Spleen (tissue), 11 donors: ENCODE results near the gene FNDC5. TPM values are rescaled to one million over a fixed set of nuclear protein-coding genes. Genes with fewer than 3 reads are reported as not detected.

ENCODE experiments used
- DNase-seq: peaks from one replicate; pipeline ENCODE4 v3.0.0-alpha.2; 2020
- H3K27ac ChIP-seq, 8 donors: fragments of 200-600 bp; sonication (generic) in 7 of 8; 1 replicate in 4 of 8; 2 replicates in 4 of 8; pipeline versions ENCODE4 v1.5.0 to v1.8.0; 2016 to 2021; ENCODE audit warnings: inconsistent platforms in 4 of 8, mild to moderate bottlenecking in 4 of 8, moderate library complexity in 1 of 8
- H3K27me3 ChIP-seq, 7 donors: fragments of 200-600 bp; sonication (generic) in 6 of 7; replicated peaks in 1 of 7; 1 replicate in 4 of 7; 2 replicates in 3 of 7; pipeline versions ENCODE4 v1.5.0 to v1.8.0; 2016 to 2021; ENCODE audit warnings: inconsistent platforms in 3 of 7, mild to moderate bottlenecking in 1 of 7
- H3K36me3 ChIP-seq, 6 donors: fragments of 200-600 bp; sonication (generic) in 5 of 6; 1 replicate in 4 of 6; 2 replicates in 2 of 6; pipeline versions ENCODE4 v1.5.0 to v1.8.0; 2016 to 2021; ENCODE audit warnings: inconsistent platforms in 2 of 6
- H3K4me1 ChIP-seq, 6 donors: fragments of 200-600 bp; sonication (generic) in 5 of 6; 1 replicate in 3 of 6; 2 replicates in 3 of 6; pipeline versions ENCODE4 v1.5.0 to v1.8.0; 2016 to 2021; ENCODE audit warnings: inconsistent platforms in 3 of 6
- H3K4me3 ChIP-seq, 8 donors: fragments of 200-600 bp; sonication (generic) in 7 of 8; 1 replicate in 4 of 8; 2 replicates in 4 of 8; pipeline versions ENCODE4 v1.5.0 to v1.8.0; 2016 to 2021; ENCODE audit warnings: inconsistent platforms in 4 of 8, mild to moderate bottlenecking in 4 of 8, moderate library complexity in 2 of 8
- H3K9me3 ChIP-seq, 8 donors: fragments of 200-600 bp; sonication (generic) in 7 of 8; 1 replicate in 4 of 8; 2 replicates in 4 of 8; pipeline versions ENCODE4 v1.5.0 to v1.8.0; 2016 to 2021; ENCODE audit warnings: inconsistent platforms in 4 of 8
- CTCF ChIP-seq, 11 experiments: fragments of 200-600 bp in 7 of 11; fragments of 450-650 bp in 4 of 11; sonication (generic) in 4 of 11; IDR thresholded peaks in 8 of 11; conservative IDR thresholded peaks in 3 of 11; 1 replicate in 7 of 11; 2 replicates in 4 of 11; pipeline versions ENCODE4 v1.4.0 to v1.8.0; 2016 to 2021; ENCODE audit warnings: antibody characterized with exemption in 11 of 11, inconsistent platforms in 4 of 11, mild to moderate bottlenecking in 1 of 11
- POLR2A ChIP-seq, 3 donors: fragments of 450-650 bp; IDR thresholded peaks; one replicate each; pipeline ENCODE4 v1.5.1; 2017; ENCODE audit warnings: antibody characterized with exemption in 3 of 3, mild to moderate bottlenecking in 1 of 3
- POLR2AphosphoS5 ChIP-seq, 3 donors: sonication (generic); formaldehyde crosslinking; IDR thresholded peaks; one replicate each; pipeline ENCODE4 v1.5.1; 2017; ENCODE audit warnings: antibody characterized with exemption in 3 of 3
- WGBS, 5 donors: extraction: QIAGEN DNeasy Blood & Tissue Kit in 3 of 5; methylation state at CpG; one replicate each; pipeline versions ENCODE4 v1.1.5 to v1.1.7; 2013 to 2018; 5-methylcytosine and 5-hydroxymethylcytosine counted together
- intact Hi-C: fragments of 100-400 bp; cut with DNase I; formaldehyde crosslinking; loops from one replicate; pipeline ENCODE4 v1.15.0; 2023; ENCODE audit warnings: low total_unique reads
- polyA plus RNA-seq, 3 donors: library from polyadenylated mRNA; stranded (reverse); fragments of 200-250 nt; gene quantifications; one replicate each; pipeline ENCODE4 v1.2.1, GENCODE V29; 2013
- total RNA-seq, 7 donors: library from RNA; depleted of rRNA in 3 of 7; stranded (reverse); fragments of >200 nt in 3 of 7; fragmentation: NEBNext Ultra II Directional in 4 of 7; extraction: Animal tissue kit (Norgen Biotek cat#: 25700) in 4 of 7; gene quantifications; one replicate each; pipeline versions ENCODE4 v1.1.0 to v1.2.1, GENCODE V29; 2016 to 2021
- donor health status: healthy with polysubstance abuse.
- donor health status: DM: no; HTN: no; CAD: no; lungs with moderate emphysema.
- donor health status: DM: no; HTN: no; CAD: no.
- donor health status: Bipolar disorder and iron deficiency.
- donor health status: healthy.
- donor health status: DM: no; HTN: no; CAD: no.
- donor health status: DM: yes; HTN: yes; CAD: no.

FNDC5 gene
- total and polyA plus RNA-seq, 10 donors, result 0.30 TPM; not detected in 8

GRCh38 chr1:32898958-32899357 lies 28.2 kb upstream of the FNDC5 start:
- H3K36me3 ChIP-seq, result no peaks in the 10 kb centered on the region
- peaks cover 5 to 17% (median 12%) of the 10 kb centered on the region in 6 donors for H3K4me1 ChIP-seq
- no peak overlapping the region for H3K4me3 ChIP-seq
- H3K9me3 ChIP-seq, result no peaks in the 10 kb centered on the region
- no peak for TF ChIP-seq CTCF (IDR thresholded peaks at IDR 0.05 in 8 of 11, conservative IDR thresholded peaks at IDR 0.05 in 3 of 11)
- TF ChIP-seq POLR2AphosphoS5 (IDR thresholded peaks at IDR 0.05), result no peak
- TF ChIP-seq POLR2A (IDR thresholded peaks at IDR 0.05), result no peak
- DNase-seq, result no peak
- intact Hi-C loops, result no loop called here
- WGBS, 5 donors, result 87 to 97% (median 89%) methylated on average over 3 of the region's 3 CpGs
- peaks cover 0 to 63% (median 22%) of the 10 kb centered on the region in 7 donors for H3K27me3 ChIP-seq
- H3K27ac ChIP-seq, result no peak overlapping the region

GRCh38 chr1:32898056-32898455 lies 27.3 kb upstream of the FNDC5 start:
- 86 to 94% (median 90%) methylated on average over 8 to 9 of the region's 9 CpGs for WGBS, 5 donors
- intact Hi-C loops, result no loop called here
- no peaks in the 10 kb centered on the region for H3K9me3 ChIP-seq
- peaks cover 0 to 68% (median 31%) of the 10 kb centered on the region in 7 donors for H3K27me3 ChIP-seq
- no peak for DNase-seq
- no peak overlapping the region for H3K27ac ChIP-seq
- peaks cover 11 to 26% (median 20%) of the 10 kb centered on the region in 6 donors for H3K4me1 ChIP-seq
- no peaks in the 10 kb centered on the region for H3K36me3 ChIP-seq
- TF ChIP-seq POLR2AphosphoS5 (IDR thresholded peaks at IDR 0.05), result no peak
- TF ChIP-seq CTCF (IDR thresholded peaks at IDR 0.05 in 8 of 11, conservative IDR thresholded peaks at IDR 0.05 in 3 of 11), result no peak
- TF ChIP-seq POLR2A (IDR thresholded peaks at IDR 0.05), result no peak
- no peak overlapping the region for H3K4me3 ChIP-seq

- intact Hi-C loops, result no loop called here
- Histone ChIP-seq H3K9me3 (no peaks in the 10 kb centered on the region), H3K36me3 (no peaks in the 10 kb centered on the region), H3K4me3 (no peak overlapping the region), H3K27ac (no peak overlapping the region), H3K27me3 (peaks cover 0 to 69% (median 38%) of the 10 kb centered on the region in 7 donors), H3K4me1 (peaks cover 11 to 33% (median 25%) of the 10 kb centered on the region in 6 donors)
- DNase-seq, result peak; percentile 29
- TF ChIP-seq POLR2AphosphoS5 (IDR thresholded peaks at IDR 0.05), result no peak
- TF ChIP-seq POLR2A (IDR thresholded peaks at IDR 0.05), result no peak
- no peak for TF ChIP-seq CTCF (IDR thresholded peaks at IDR 0.05 in 8 of 11, conservative IDR thresholded peaks at IDR 0.05 in 3 of 11)
- 63 to 87% (median 84%) methylated on average over 11 of the region's 11 CpGs for WGBS, 5 donors
Observed at GRCh38 chr1:32897082-32898049, 26.7 kb upstream of the FNDC5 start.

- H3K27ac ChIP-seq, result no peak overlapping the region
- intact Hi-C loops, result no loop called here
- 40 to 87% (median 79%) methylated on average over 1 to 5 of the region's 5 CpGs for WGBS, 5 donors
- H3K4me1 ChIP-seq, result peaks cover 11 to 30% (median 22%) of the 10 kb centered on the region in 6 donors
- no peak overlapping the region for H3K4me3 ChIP-seq
- peak; percentile 43 for DNase-seq
- H3K36me3 ChIP-seq, result no peaks in the 10 kb centered on the region
- no peaks in the 10 kb centered on the region for H3K9me3 ChIP-seq
- H3K27me3 ChIP-seq, result peaks cover 0 to 69% (median 40%) of the 10 kb centered on the region in 7 donors
- TF ChIP-seq POLR2AphosphoS5 (IDR thresholded peaks at IDR 0.05) (no peak), CTCF (IDR thresholded peaks at IDR 0.05 in 8 of 11, conservative IDR thresholded peaks at IDR 0.05 in 3 of 11) (no peak), POLR2A (IDR thresholded peaks at IDR 0.05) (no peak)
Observed at GRCh38 chr1:32896451-32896850, 25.7 kb upstream of the FNDC5 start.
